IPS-20b (cell line): ENCODE data around the gene RMND1.

Experiments used
- H3K27ac ChIP-seq: one replicate; pipeline ENCODE4 v1.5.1; 2013; ENCODE audit warnings: low read length
- H3K27me3 ChIP-seq: 2 replicates; pipeline ENCODE4 v1.6.1; 2013; ENCODE audit warnings: mild to moderate bottlenecking, low read length, inconsistent platforms; ENCODE audit not compliant: insufficient read depth
- H3K36me3 ChIP-seq: 2 replicates; pipeline ENCODE4 v1.6.1; 2013; ENCODE audit warnings: low read depth, mild to moderate bottlenecking, inconsistent platforms, low read length, moderate library complexity; ENCODE audit not compliant: insufficient read depth
- H3K4me1 ChIP-seq: 2 replicates; pipeline ENCODE4 v1.6.1; 2013; ENCODE audit warnings: mild to moderate bottlenecking, control low read depth, inconsistent platforms, low read length, moderate library complexity; ENCODE audit not compliant: insufficient read depth
- H3K4me3 ChIP-seq: 2 replicates; pipeline ENCODE4 v1.5.1; 2013; ENCODE audit warnings: mild to moderate bottlenecking, low read length, inconsistent platforms
- H3K9ac ChIP-seq: 2 replicates; pipeline ENCODE4 v1.6.1; 2013; ENCODE audit warnings: low read depth, mild to moderate bottlenecking, inconsistent platforms, low read length, moderate library complexity
- H3K9me3 ChIP-seq: 2 replicates; pipeline ENCODE4 v1.6.1; 2013; ENCODE audit warnings: mild to moderate bottlenecking, low read depth, low read length, inconsistent platforms; ENCODE audit not compliant: insufficient read depth

RMND1 gene

GRCh38 chr6:151436802-151437201 is 15.1 kb downstream of the RMND1 start:
- Histone ChIP-seq H3K9me3 (no peaks in the 10 kb centered on the region), H3K9ac (no peak overlapping the region), H3K4me1 (no peaks in the 10 kb centered on the region), H3K4me3 (no peak overlapping the region), H3K36me3 (peaks cover 60% of the 10 kb centered on the region), H3K27ac (no peak overlapping the region), H3K27me3 (no peaks in the 10 kb centered on the region)

GRCh38 chr6:151436300-151436699 is 15.6 kb downstream of the RMND1 start:
- H3K4me1 ChIP-seq = no peaks in the 10 kb centered on the region
- H3K9ac ChIP-seq = no peak overlapping the region
- H3K9me3 ChIP-seq = no peaks in the 10 kb centered on the region
- H3K27ac ChIP-seq = no peak overlapping the region
- peaks cover 59% of the 10 kb centered on the region for H3K36me3 ChIP-seq
- no peaks in the 10 kb centered on the region for H3K27me3 ChIP-seq
- H3K4me3 ChIP-seq = no peak overlapping the region

- H3K9ac ChIP-seq = no peak overlapping the region
- no peaks in the 10 kb centered on the region for H3K4me1 ChIP-seq
- peaks cover 73% of the 10 kb centered on the region for H3K36me3 ChIP-seq
- H3K27me3 ChIP-seq = no peaks in the 10 kb centered on the region
- H3K9me3 ChIP-seq = no peaks in the 10 kb centered on the region
- H3K4me3 ChIP-seq = no peak overlapping the region
- H3K27ac ChIP-seq = no peak overlapping the region
Measured at GRCh38 chr6:151434369-151434768, 17.6 kb downstream of the RMND1 start.

GRCh38 chr6:151432651-151433050 is 19.3 kb downstream of the RMND1 start:
- H3K36me3 ChIP-seq = peaks cover 89% of the 10 kb centered on the region

GRCh38 chr6:151431337-151431736 is 20.6 kb downstream of the RMND1 start:
- Histone ChIP-seq H3K27me3 (no peaks in the 10 kb centered on the region), H3K4me3 (no peak overlapping the region), H3K9ac (no peak overlapping the region), H3K36me3 (peaks cover 84% of the 10 kb centered on the region), H3K4me1 (no peaks in the 10 kb centered on the region), H3K9me3 (no peaks in the 10 kb centered on the region), H3K27ac (no peak overlapping the region)

More at GRCh38 chr6:151432651-151433050, 19.3 kb downstream of the RMND1 start:
- Histone ChIP-seq H3K9me3 (no peaks in the 10 kb centered on the region), H3K4me1 (no peaks in the 10 kb centered on the region), H3K9ac (no peak overlapping the region), H3K4me3 (no peak overlapping the region), H3K27ac (no peak overlapping the region), H3K27me3 (no peaks in the 10 kb centered on the region)

- no peak overlapping the region for H3K9ac ChIP-seq
- H3K9me3 ChIP-seq = no peaks in the 10 kb centered on the region
- H3K36me3 ChIP-seq = peaks cover 84% of the 10 kb centered on the region
- no peak overlapping the region for H3K27ac ChIP-seq
- H3K27me3 ChIP-seq = no peaks in the 10 kb centered on the region
- H3K4me1 ChIP-seq = no peaks in the 10 kb centered on the region
- no peak overlapping the region for H3K4me3 ChIP-seq
Measured at GRCh38 chr6:151430886-151431285, 21.0 kb downstream of the RMND1 start.

- H3K27me3 ChIP-seq = no peaks in the 10 kb centered on the region
- H3K4me1 ChIP-seq = no peaks in the 10 kb centered on the region
- peaks cover 89% of the 10 kb centered on the region for H3K36me3 ChIP-seq
- no peak overlapping the region for H3K9ac ChIP-seq
- no peak overlapping the region for H3K4me3 ChIP-seq
- no peak overlapping the region for H3K27ac ChIP-seq
- no peaks in the 10 kb centered on the region for H3K9me3 ChIP-seq
Measured at GRCh38 chr6:151428093-151428735, 23.7 kb downstream of the RMND1 start.

- Histone ChIP-seq H3K27me3 (no peaks in the 10 kb centered on the region), H3K4me1 (no peaks in the 10 kb centered on the region), H3K27ac (no peak overlapping the region), H3K4me3 (no peak overlapping the region), H3K9ac (no peak overlapping the region), H3K36me3 (peaks cover 90% of the 10 kb centered on the region), H3K9me3 (no peaks in the 10 kb centered on the region)
Measured at GRCh38 chr6:151425561-151425960, 26.4 kb downstream of the RMND1 start.

- H3K9ac ChIP-seq = no peak overlapping the region
- H3K27ac ChIP-seq = no peak overlapping the region
- H3K4me3 ChIP-seq = no peak overlapping the region
- peaks cover 87% of the 10 kb centered on the region for H3K36me3 ChIP-seq
- no peaks in the 10 kb centered on the region for H3K9me3 ChIP-seq
- no peaks in the 10 kb centered on the region for H3K27me3 ChIP-seq
- no peaks in the 10 kb centered on the region for H3K4me1 ChIP-seq
Measured at GRCh38 chr6:151422981-151423380, 28.9 kb downstream of the RMND1 start.

- H3K9me3 ChIP-seq = no peaks in the 10 kb centered on the region
- no peak overlapping the region for H3K27ac ChIP-seq
- H3K27me3 ChIP-seq = no peaks in the 10 kb centered on the region
- no peak overlapping the region for H3K4me3 ChIP-seq
- H3K4me1 ChIP-seq = no peaks in the 10 kb centered on the region
- H3K9ac ChIP-seq = no peak overlapping the region
- H3K36me3 ChIP-seq = peaks cover 95% of the 10 kb centered on the region
Measured at GRCh38 chr6:151417477-151417876, 34.4 kb downstream of the RMND1 start.

- Histone ChIP-seq H3K9ac (no peak overlapping the region), H3K27ac (no peak overlapping the region), H3K4me1 (no peaks in the 10 kb centered on the region), H3K4me3 (no peak overlapping the region), H3K27me3 (no peaks in the 10 kb centered on the region), H3K36me3 (peaks cover 89% of the 10 kb centered on the region), H3K9me3 (no peaks in the 10 kb centered on the region)
Measured at GRCh38 chr6:151414641-151415260, 37.2 kb downstream of the RMND1 start.

GRCh38 chr6:151413372-151414145 is 38.4 kb downstream of the RMND1 start:
- Histone ChIP-seq H3K4me1 (no peaks in the 10 kb centered on the region), H3K36me3 (peaks cover 91% of the 10 kb centered on the region), H3K4me3 (no peak overlapping the region), H3K9me3 (no peaks in the 10 kb centered on the region), H3K27ac (no peak overlapping the region), H3K27me3 (no peaks in the 10 kb centered on the region), H3K9ac (no peak overlapping the region)
